GM08714 (cell line): ENCODE measurements around the gene KREMEN2.
A peak's percentile ranks its signal among the peaks of the same experiment; 100 is the strongest.
"Not testable (repeated sequence)": the region's sequence is repeated elsewhere in the genome, so short reads cannot be mapped to it uniquely, and the experiment has no call there.

ENCODE experiments used
- H3K4me3 ChIP-seq: fragments of 200-500 bp; sonication (Bioruptor generic); 2 replicates; pipeline ENCODE4 v1.5.1; 2014; ENCODE audit warnings: mild to moderate bottlenecking, low read length, inconsistent platforms
- ZNF274 ChIP-seq: IDR thresholded peaks from 2 replicates; pipeline ENCODE4 v1.6.1; 2012; ENCODE audit warnings: mild to moderate bottlenecking, low read depth, low read length

The KREMEN2 gene

GRCh38 chr16:2963723-2964474 lies at the start of gene KREMEN2:
Gene KREMEN2 (plus strand): TSS chr16:2964275. CDS start chr16:2964521, 246 bp downstream.
- peak within 1 kb of the TSS; percentile 31; the same call in 1 of the 2 replicates for H3K4me3 ChIP-seq
- TF ChIP-seq ZNF274 = no peak

- no peak for TF ChIP-seq ZNF274
Measured at GRCh38 chr16:2915196-2915929, 48.7 kb upstream of the KREMEN2 start.

GRCh38 chr16:2919511-2920255 lies 44.4 kb upstream of the KREMEN2 start:
- no peak for TF ChIP-seq ZNF274
- no peak overlapping the region for H3K4me3 ChIP-seq

More at GRCh38 chr16:2915196-2915929, 48.7 kb upstream of the KREMEN2 start:
- no peak overlapping the region for H3K4me3 ChIP-seq

- no peak for TF ChIP-seq ZNF274
- H3K4me3 ChIP-seq = no peak overlapping the region
Measured at GRCh38 chr16:2923481-2923880, 40.6 kb upstream of the KREMEN2 start.

- no peak overlapping the region for H3K4me3 ChIP-seq
- TF ChIP-seq ZNF274 = no peak
Measured at GRCh38 chr16:2924901-2925755, 38.9 kb upstream of the KREMEN2 start.

- H3K4me3 ChIP-seq = no peak overlapping the region
- TF ChIP-seq ZNF274 = no peak
Measured at GRCh38 chr16:2925951-2926649, 38.0 kb upstream of the KREMEN2 start.

GRCh38 chr16:2926650-2926999 lies 37.5 kb upstream of the KREMEN2 start:
- H3K4me3 ChIP-seq = no peak overlapping the region
- no peak for TF ChIP-seq ZNF274

- no peak overlapping the region for H3K4me3 ChIP-seq
- no peak for TF ChIP-seq ZNF274
Measured at GRCh38 chr16:2927010-2927646, 36.9 kb upstream of the KREMEN2 start.

- H3K4me3 ChIP-seq = not testable (repeated sequence)
Measured at GRCh38 chr16:2928151-2928550, 35.9 kb upstream of the KREMEN2 start.

GRCh38 chr16:2928796-2929195 lies 35.3 kb upstream of the KREMEN2 start:
- no peak overlapping the region for H3K4me3 ChIP-seq
- TF ChIP-seq ZNF274 = no peak

- no peak overlapping the region for H3K4me3 ChIP-seq
- no peak for TF ChIP-seq ZNF274
Measured at GRCh38 chr16:2929693-2930092, 34.4 kb upstream of the KREMEN2 start.

- no peak for TF ChIP-seq ZNF274
- no peak overlapping the region for H3K4me3 ChIP-seq
Measured at GRCh38 chr16:2930236-2930635, 33.8 kb upstream of the KREMEN2 start.

- not testable (repeated sequence) for H3K4me3 ChIP-seq
Measured at GRCh38 chr16:2931231-2931914, 32.7 kb upstream of the KREMEN2 start.
